Mesendoderm (in vitro differentiated cells): ENCODE results near the gene GNA14.

Source experiments
- DNase-seq: peaks from one replicate; pipeline ENCODE4 v3.0.0; 2013
- H2AK5ac ChIP-seq: 2 replicates; pipeline ENCODE4 v1.6.1; 2013; ENCODE audit warnings: low read length, inconsistent platforms
- H2BK120ac ChIP-seq: 2 replicates; pipeline ENCODE4 v1.6.1; 2013; ENCODE audit warnings: low read depth, mild to moderate bottlenecking, low read length, moderate library complexity, mixed read lengths
- H2BK15ac ChIP-seq: replicated peaks from 2 replicates; pipeline ENCODE4 v1.6.1; 2013; ENCODE audit warnings: low read depth, mild to moderate bottlenecking, moderate library complexity
- H2BK5ac ChIP-seq: 2 replicates; pipeline ENCODE4 v1.6.1; 2013; ENCODE audit warnings: low read length, inconsistent platforms
- H3K18ac ChIP-seq: 2 replicates; pipeline ENCODE4 v1.6.1; 2013; ENCODE audit warnings: mild to moderate bottlenecking, low read length, mixed read lengths
- H3K23ac ChIP-seq: one replicate; pipeline ENCODE4 v1.6.1; 2013; ENCODE audit warnings: low read length
- H3K27ac ChIP-seq: 2 replicates; pipeline ENCODE4 v1.5.1; 2013; ENCODE audit warnings: low read depth, mild to moderate bottlenecking, inconsistent platforms, low read length, moderate library complexity
- H3K27me3 ChIP-seq: 2 replicates; pipeline ENCODE4 v1.6.1; 2013; ENCODE audit warnings: low read length, control low read depth, mild to moderate bottlenecking, inconsistent platforms; ENCODE audit not compliant: insufficient read depth, poor library complexity
- H3K36me3 ChIP-seq: 2 replicates; pipeline ENCODE4 v1.6.1; 2013; ENCODE audit warnings: low read length, inconsistent platforms; ENCODE audit not compliant: control insufficient read depth, insufficient read depth
- H3K4ac ChIP-seq: one replicate; pipeline ENCODE4 v1.6.1; 2013; ENCODE audit warnings: low read depth, mild to moderate bottlenecking, low read length, moderate library complexity
- H3K4me1 ChIP-seq: 2 replicates; pipeline ENCODE4 v1.6.1; 2013; ENCODE audit warnings: low read depth, low read length, inconsistent platforms; ENCODE audit not compliant: control insufficient read depth
- H3K4me2 ChIP-seq: 2 replicates; pipeline ENCODE4 v1.6.1; 2013; ENCODE audit warnings: low read length
- H3K4me3 ChIP-seq: 2 replicates; pipeline ENCODE4 v1.5.1; 2013; ENCODE audit warnings: mild to moderate bottlenecking, low read length
- H3K56ac ChIP-seq: one replicate; pipeline ENCODE4 v1.6.1; 2013; ENCODE audit warnings: low read length
- H3K79me1 ChIP-seq: 2 replicates; pipeline ENCODE4 v1.6.1; 2013; ENCODE audit warnings: low read length, inconsistent platforms
- H3K79me2 ChIP-seq: 2 replicates; pipeline ENCODE4 v1.6.1; 2013; ENCODE audit warnings: mild to moderate bottlenecking, low read length; ENCODE audit not compliant: control insufficient read depth, insufficient read depth
- H3K9ac ChIP-seq: 2 replicates; pipeline ENCODE4 v1.6.1; 2013; ENCODE audit warnings: low read length, inconsistent platforms
- H4K5ac ChIP-seq: one replicate; pipeline ENCODE4 v1.6.1; 2013; ENCODE audit warnings: low read length
- H4K8ac ChIP-seq: one replicate; pipeline ENCODE4 v1.6.1; 2013; ENCODE audit warnings: low read depth, mild to moderate bottlenecking, control low read depth, low read length, moderate library complexity
- WGBS: extraction: QIAGEN DNeasy Blood & Tissue Kit; methylation state at CpG from one replicate; pipeline ENCODE4 v1.1.7; 2013; ENCODE audit warnings: low lambda C conversion rate, missing lambda C conversion rate; ENCODE audit not compliant: insufficient coverage; ENCODE audit errors: extremely low coverage; 5-methylcytosine and 5-hydroxymethylcytosine counted together

Gene GNA14

GRCh38 chr9:77453825-77454647 lies 194.1 kb downstream of the GNA14 start:
- no peak overlapping the region for H2BK15ac ChIP-seq
- H3K18ac ChIP-seq, result no peak overlapping the region
- H2BK120ac ChIP-seq, result no peak overlapping the region
- H3K23ac ChIP-seq, result no peak overlapping the region
- no peak overlapping the region for H3K4me2 ChIP-seq
- no peak overlapping the region for H3K27ac ChIP-seq
- DNase-seq, result no peak
- H3K36me3 ChIP-seq, result no peaks in the 10 kb centered on the region
- H4K5ac ChIP-seq, result no peak overlapping the region
- WGBS, result no CpG with 5 or more reads among the region's 14 CpGs
- no peak overlapping the region for H3K56ac ChIP-seq
- H2AK5ac ChIP-seq, result no peak overlapping the region
- no peak overlapping the region for H3K9ac ChIP-seq
- H3K79me1 ChIP-seq, result no peaks in the 10 kb centered on the region
- H3K4ac ChIP-seq, result no peak overlapping the region
- no peaks in the 10 kb centered on the region for H3K4me1 ChIP-seq
- H3K79me2 ChIP-seq, result no peaks in the 10 kb centered on the region
- H3K27me3 ChIP-seq, result no peaks in the 10 kb centered on the region
- no peak overlapping the region for H4K8ac ChIP-seq
- H2BK5ac ChIP-seq, result no peak overlapping the region
- H3K4me3 ChIP-seq, result no peak overlapping the region

- H3K4me1 ChIP-seq, result no peaks in the 10 kb centered on the region
- H3K79me2 ChIP-seq, result no peaks in the 10 kb centered on the region
- no peak overlapping the region for H3K4me2 ChIP-seq
- no peak overlapping the region for H2BK5ac ChIP-seq
- H2BK120ac ChIP-seq, result no peak overlapping the region
- no peak overlapping the region for H2BK15ac ChIP-seq
- no peak overlapping the region for H3K9ac ChIP-seq
- DNase-seq, result no peak
- H3K18ac ChIP-seq, result no peak overlapping the region
- no peaks in the 10 kb centered on the region for H3K27me3 ChIP-seq
- no CpG with 5 or more reads among the region's 4 CpGs for WGBS
- no peaks in the 10 kb centered on the region for H3K79me1 ChIP-seq
- no peaks in the 10 kb centered on the region for H3K36me3 ChIP-seq
- no peak overlapping the region for H3K56ac ChIP-seq
- no peak overlapping the region for H3K23ac ChIP-seq
- H4K5ac ChIP-seq, result no peak overlapping the region
- H3K4ac ChIP-seq, result no peak overlapping the region
- no peak overlapping the region for H3K27ac ChIP-seq
- H4K8ac ChIP-seq, result no peak overlapping the region
- H2AK5ac ChIP-seq, result no peak overlapping the region
- H3K4me3 ChIP-seq, result no peak overlapping the region
These were observed 196.6 kb downstream of the GNA14 start for GRCh38 chr9:77451507-77451906.

GRCh38 chr9:77450085-77450475 lies 198.0 kb downstream of the GNA14 start:
- Histone ChIP-seq H3K79me2 (no peaks in the 10 kb centered on the region), H3K9ac (no peak overlapping the region), H3K56ac (no peak overlapping the region), H2BK15ac (no peak overlapping the region), H2AK5ac (no peak overlapping the region), H3K23ac (no peak overlapping the region), H3K27me3 (no peaks in the 10 kb centered on the region), H3K4me2 (no peak overlapping the region), H3K18ac (no peak overlapping the region), H3K4ac (no peak overlapping the region), H2BK5ac (no peak overlapping the region), H3K36me3 (no peaks in the 10 kb centered on the region), H4K5ac (no peak overlapping the region), H4K8ac (no peak overlapping the region), H3K27ac (no peak overlapping the region), H3K4me1 (no peaks in the 10 kb centered on the region), H3K4me3 (no peak overlapping the region), H2BK120ac (no peak overlapping the region), H3K79me1 (no peaks in the 10 kb centered on the region)
- no CpG with 5 or more reads among the region's 4 CpGs for WGBS
- DNase-seq, result no peak

DNA sequence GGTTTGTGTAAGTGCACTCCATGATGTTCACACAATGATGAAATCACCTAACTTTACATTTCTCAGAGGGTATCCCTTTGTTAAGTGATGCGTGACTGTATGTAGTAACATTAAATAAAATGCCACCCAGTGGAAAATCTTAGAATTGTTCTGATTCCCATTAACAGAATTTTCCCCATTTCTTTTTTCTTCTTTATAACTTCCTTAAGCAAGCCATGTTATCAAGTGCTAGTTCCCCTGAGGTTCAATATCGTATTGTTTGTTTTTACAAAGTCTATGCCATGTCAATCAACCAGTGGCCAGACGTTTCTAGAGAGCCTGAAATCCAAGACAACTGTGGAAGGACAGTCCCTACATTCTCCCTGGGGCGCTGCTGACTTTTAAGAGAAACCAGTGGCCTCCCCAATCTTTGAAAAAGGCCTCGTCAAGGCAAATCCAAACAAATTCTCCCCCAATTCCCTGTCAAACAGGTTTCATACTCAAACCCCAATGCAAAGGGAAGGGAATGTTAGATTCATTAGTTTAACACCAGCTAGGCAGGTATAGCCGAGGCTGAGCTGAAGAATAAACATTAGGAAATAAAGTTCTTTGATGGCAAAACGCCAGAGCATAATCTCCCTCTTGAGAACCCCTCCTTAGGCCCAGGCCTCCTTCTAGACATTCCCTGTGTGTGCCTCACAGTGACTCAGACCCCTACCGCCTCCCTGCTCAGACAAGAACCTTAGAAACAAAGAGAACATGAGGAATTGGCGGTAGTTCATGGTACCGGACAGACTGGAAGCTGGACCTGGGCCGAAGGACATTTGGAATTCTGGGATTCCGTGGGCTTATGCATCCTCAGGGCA lies 198.7 kb downstream of the GNA14 start:
- no peaks in the 10 kb centered on the region for H3K4me1 ChIP-seq
- H3K18ac ChIP-seq, result no peak overlapping the region
- no peak overlapping the region for H2BK5ac ChIP-seq
- H3K79me2 ChIP-seq, result no peaks in the 10 kb centered on the region
- H2AK5ac ChIP-seq, result no peak overlapping the region
- no peak overlapping the region for H4K8ac ChIP-seq
- H2BK120ac ChIP-seq, result no peak overlapping the region
- no peaks in the 10 kb centered on the region for H3K27me3 ChIP-seq
- H3K36me3 ChIP-seq, result no peaks in the 10 kb centered on the region
- H4K5ac ChIP-seq, result no peak overlapping the region
- H3K4me2 ChIP-seq, result no peak overlapping the region
- H3K56ac ChIP-seq, result no peak overlapping the region
- no peak overlapping the region for H3K4ac ChIP-seq
- no peak overlapping the region for H3K9ac ChIP-seq
- no CpG with 5 or more reads among the region's 12 CpGs for WGBS
- no peaks in the 10 kb centered on the region for H3K79me1 ChIP-seq
- no peak overlapping the region for H2BK15ac ChIP-seq
- no peak overlapping the region for H3K27ac ChIP-seq
- no peak for DNase-seq
- no peak overlapping the region for H3K4me3 ChIP-seq
- H3K23ac ChIP-seq, result no peak overlapping the region

GRCh38 chr9:77447646-77448045 lies 200.5 kb downstream of the GNA14 start:
- no peak overlapping the region for H3K9ac ChIP-seq
- H3K79me2 ChIP-seq, result no peaks in the 10 kb centered on the region
- no peaks in the 10 kb centered on the region for H3K36me3 ChIP-seq
- no peak overlapping the region for H2BK120ac ChIP-seq
- no peak overlapping the region for H3K27ac ChIP-seq
- no peak overlapping the region for H2BK15ac ChIP-seq
- H4K8ac ChIP-seq, result no peak overlapping the region
- H3K23ac ChIP-seq, result no peak overlapping the region
- no peak overlapping the region for H2AK5ac ChIP-seq
- WGBS, result no CpG with 5 or more reads among the region's 1 CpG
- H4K5ac ChIP-seq, result no peak overlapping the region
- H3K4ac ChIP-seq, result no peak overlapping the region
- no peaks in the 10 kb centered on the region for H3K79me1 ChIP-seq
- DNase-seq, result no peak
- H3K27me3 ChIP-seq, result no peaks in the 10 kb centered on the region
- no peak overlapping the region for H3K18ac ChIP-seq
- no peaks in the 10 kb centered on the region for H3K4me1 ChIP-seq
- no peak overlapping the region for H3K56ac ChIP-seq
- no peak overlapping the region for H3K4me2 ChIP-seq
- no peak overlapping the region for H3K4me3 ChIP-seq
- no peak overlapping the region for H2BK5ac ChIP-seq
